Suprapubic skin (tissue), 4 donors: Measurements from ENCODE around the gene C1orf174.

Experiments
- CTCF ChIP-seq, 2 donors: fragments of 200-600 bp in 1 of 2; fragments of 450-650 bp in 1 of 2; sonication (generic) in 1 of 2; IDR thresholded peaks; one replicate each; pipeline ENCODE4 v1.5.1; 2016 to 2019; ENCODE audit warnings: antibody characterized with exemption in 2 of 2, mild to moderate bottlenecking in 1 of 2, moderate library complexity in 1 of 2
- POLR2A ChIP-seq, 2 donors: fragments of 450-650 bp; IDR thresholded peaks; one replicate each; pipeline ENCODE4 v1.6.1; 2017; ENCODE audit warnings: antibody characterized with exemption in 2 of 2, mild to moderate bottlenecking in 2 of 2, moderate library complexity in 2 of 2
- POLR2AphosphoS5 ChIP-seq, 3 donors: sonication (generic); formaldehyde crosslinking; IDR thresholded peaks; one replicate each; pipeline ENCODE4 v1.6.1; 2017; ENCODE audit warnings: antibody characterized with exemption in 3 of 3

- no peak for TF ChIP-seq POLR2A (IDR thresholded peaks at IDR 0.05)
- no peak for TF ChIP-seq CTCF (IDR thresholded peaks at IDR 0.05)
- no peak for TF ChIP-seq POLR2AphosphoS5 (IDR thresholded peaks at IDR 0.05)
Observed at GRCh38 chr1:3914911-3915310, 14.8 kb upstream of the C1orf174 start.
